Measurements from ENCODE around the gene PDE4D. TPM values are rescaled to one million over a fixed set of nuclear protein-coding genes. Genes with fewer than 3 reads are reported as not detected.

Gene PDE4D
- total and polyA plus RNA-seq, 2 of the 4 experiments (the other 2 are of a cell fraction), result 1.4 to 7.9 TPM

DNA sequence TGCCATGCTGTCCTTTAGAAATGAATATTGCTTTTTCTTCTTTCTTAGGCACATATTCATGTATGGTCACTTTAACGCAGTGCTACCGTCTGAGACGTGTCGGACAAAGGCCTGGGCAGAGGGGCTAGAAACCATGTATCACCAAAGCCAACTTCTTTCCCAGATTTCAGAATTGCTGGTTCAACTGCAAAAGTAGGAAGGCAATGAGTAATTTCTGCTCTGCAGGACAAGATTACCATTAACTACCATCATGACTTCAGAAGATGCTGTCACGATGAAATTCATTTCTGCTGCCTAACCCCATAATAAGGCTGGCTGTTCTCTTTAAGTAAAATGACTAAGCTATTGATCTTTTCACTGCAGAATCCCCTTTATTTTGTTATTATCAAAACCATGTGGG lies 306.7 kb downstream of the PDE4D start:
- no peak overlapping the region for H2AK9ac ChIP-seq (replicated peaks; ENCODE audit: low read depth, low read length, poor library complexity)
- no peak for TF ChIP-seq POLR2A (IDR thresholded peaks at IDR 0.05; ENCODE audit: low read depth, low read length)
- no peak for TF ChIP-seq BHLHE40 (IDR thresholded peaks at IDR 0.05; ENCODE audit: low read depth, low read length)
- no peak for TF ChIP-seq MAFK (IDR thresholded peaks at IDR 0.05; ENCODE audit: low read depth, low read length)
- no peak for TF ChIP-seq RFX5 (IDR thresholded peaks at IDR 0.05; ENCODE audit: low read depth, low read length)
- TF ChIP-seq, protein P1, sequence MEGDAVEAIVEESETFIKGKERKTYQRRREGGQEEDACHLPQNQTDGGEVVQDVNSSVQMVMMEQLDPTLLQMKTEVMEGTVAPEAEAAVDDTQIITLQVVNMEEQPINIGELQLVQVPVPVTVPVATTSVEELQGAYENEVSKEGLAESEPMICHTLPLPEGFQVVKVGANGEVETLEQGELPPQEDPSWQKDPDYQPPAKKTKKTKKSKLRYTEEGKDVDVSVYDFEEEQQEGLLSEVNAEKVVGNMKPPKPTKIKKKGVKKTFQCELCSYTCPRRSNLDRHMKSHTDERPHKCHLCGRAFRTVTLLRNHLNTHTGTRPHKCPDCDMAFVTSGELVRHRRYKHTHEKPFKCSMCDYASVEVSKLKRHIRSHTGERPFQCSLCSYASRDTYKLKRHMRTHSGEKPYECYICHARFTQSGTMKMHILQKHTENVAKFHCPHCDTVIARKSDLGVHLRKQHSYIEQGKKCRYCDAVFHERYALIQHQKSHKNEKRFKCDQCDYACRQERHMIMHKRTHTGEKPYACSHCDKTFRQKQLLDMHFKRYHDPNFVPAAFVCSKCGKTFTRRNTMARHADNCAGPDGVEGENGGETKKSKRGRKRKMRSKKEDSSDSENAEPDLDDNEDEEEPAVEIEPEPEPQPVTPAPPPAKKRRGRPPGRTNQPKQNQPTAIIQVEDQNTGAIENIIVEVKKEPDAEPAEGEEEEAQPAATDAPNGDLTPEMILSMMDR (conservative IDR thresholded peaks at IDR 0.05; ENCODE audit: low read depth, low read length), result no peak
- TF ChIP-seq, protein P2, sequence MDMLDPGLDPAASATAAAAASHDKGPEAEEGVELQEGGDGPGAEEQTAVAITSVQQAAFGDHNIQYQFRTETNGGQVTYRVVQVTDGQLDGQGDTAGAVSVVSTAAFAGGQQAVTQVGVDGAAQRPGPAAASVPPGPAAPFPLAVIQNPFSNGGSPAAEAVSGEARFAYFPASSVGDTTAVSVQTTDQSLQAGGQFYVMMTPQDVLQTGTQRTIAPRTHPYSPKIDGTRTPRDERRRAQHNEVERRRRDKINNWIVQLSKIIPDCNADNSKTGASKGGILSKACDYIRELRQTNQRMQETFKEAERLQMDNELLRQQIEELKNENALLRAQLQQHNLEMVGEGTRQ (IDR thresholded peaks at IDR 0.05; ENCODE audit: low read depth, low read length), result no peak
- no peak for TF ChIP-seq CHD1 (IDR thresholded peaks at IDR 0.05; ENCODE audit: low read depth, low read length)
- no peak for TF ChIP-seq FOS (IDR thresholded peaks at IDR 0.05; ENCODE audit: low read depth, low read length)
- dilution Hi-C loops (cut with HindIII; ENCODE audit: low sequenced_read_pairs, unreplicated experiment), result no loop called here
- no peaks in the 10 kb centered on the region for H3K79me1 ChIP-seq (ENCODE audit: low read depth in 1 of 2, low read length in 2 of 2)
- in situ Hi-C loops (cut with MboI; ENCODE audit: low sequenced_read_pairs), result no loop called here
- DNase-seq (no peak), ATAC-seq (ENCODE audit: low read depth) (no peak)
- H3K36me3 ChIP-seq (ENCODE audit: control insufficient read depth, insufficient read depth, low read length), result no peaks in the 10 kb centered on the region
- no peak overlapping the region for H3K56ac ChIP-seq (ENCODE audit: extremely low read depth, insufficient read depth, low read length)
- H4K20me1 ChIP-seq (ENCODE audit: insufficient read depth, low read length), result no peaks in the 10 kb centered on the region
- no peak overlapping the region for H2BK5ac ChIP-seq (ENCODE audit: low read depth, low read length, poor library complexity, severe bottlenecking)
- no CpG with 5 or more reads among the region's 5 CpGs for WGBS, 2 experiments (ENCODE audit: extremely low coverage in 2 of 2, insufficient read length in 1 of 2)
- H4K8ac ChIP-seq (ENCODE audit: low read depth in 2 of 2, low read length in 2 of 2), result no peak overlapping the region
- no peak overlapping the region for H3K4me2 ChIP-seq (ENCODE audit: low read depth, low read length)
- H2AK5ac ChIP-seq (ENCODE audit: low read depth, low read length), result no peak overlapping the region
- no peak overlapping the region for H4K5ac ChIP-seq (ENCODE audit: low read depth, low read length)
- intact Hi-C loops (cut with micrococcal nuclease), result no loop called here
- no peak overlapping the region for H4K91ac ChIP-seq (ENCODE audit: insufficient read depth, low read depth, low read length)
- H3K23ac ChIP-seq (ENCODE audit: low read depth, low read length), result no peak overlapping the region
- H3K4me3 ChIP-seq (ENCODE audit: insufficient read depth, low read depth, low read length), result no peak overlapping the region
- no peak overlapping the region for H2AFZ ChIP-seq (replicated peaks; ENCODE audit: low read length, poor library complexity)
- no peak overlapping the region for H3K4ac ChIP-seq (ENCODE audit: low read depth, low read length)
- H3K18ac ChIP-seq (ENCODE audit: low read depth, low read length), result no peak overlapping the region
- no peaks in the 10 kb centered on the region for H3K27me3 ChIP-seq (ENCODE audit: control insufficient read depth, insufficient read depth, low read length)
- H3K9me3 ChIP-seq (ENCODE audit: control insufficient read depth, insufficient read depth, low read length), result no peaks in the 10 kb centered on the region
- no peak overlapping the region for H3K27ac ChIP-seq (ENCODE audit: insufficient read depth, low read length)
- no peak overlapping the region for H3K14ac ChIP-seq (replicated peaks; ENCODE audit: low read depth, low read length)
- CTCF ChIA-PET, result interaction anchor here (0.8 kb wide), 1 partner anchor 23 kb away, joined by 3 read pairs; no protein-coding TSS in a partner anchor
- no peak overlapping the region for H3K9ac ChIP-seq (ENCODE audit: low read depth, low read length)
- no TSS peak for BruUV-seq (replicated peaks)
- H3K4me1 ChIP-seq (ENCODE audit: control insufficient read depth, insufficient read depth, low read length), result no peaks in the 10 kb centered on the region
- no peak overlapping the region for H2BK15ac ChIP-seq (ENCODE audit: low read depth, low read length)
- H2BK20ac ChIP-seq (ENCODE audit: low read depth, low read length), result no peak overlapping the region
- no peaks in the 10 kb centered on the region for H3K9me1 ChIP-seq (ENCODE audit: insufficient read depth, low read length)
- POLR2A ChIA-PET (ENCODE audit: unreplicated experiment), result no interaction called here
- no peak overlapping the region for H2BK120ac ChIP-seq (ENCODE audit: low read depth, low read length)

All from IMR-90 (cell line).